CD4-positive, CD25-positive, alpha-beta regulatory T cell (primary cell): ENCODE results near the gene COPS4. TPM values are rescaled to one million over a fixed set of nuclear protein-coding genes. Genes with fewer than 3 reads are reported as not detected.
"Not testable (repeated sequence)": the region's sequence is repeated elsewhere in the genome, so short reads cannot be mapped to it uniquely, and the experiment has no call there.

Experiments used
- ATAC-seq, 2 donors: fragments of 150-1000 bp; cut with Tn5 transposase; one replicate each; pipeline ENCODE4 v1.10.0; 2021; ENCODE audit warnings: low read depth in 2 of 2, moderate number of reproducible peaks in 2 of 2, moderate library complexity in 1 of 2
- DNase-seq, 3 donors: peaks; one replicate each; pipeline versions ENCODE4 v3.0.0 to v3.0.0-alpha.2; 2012 to 2022; ENCODE audit warnings: mixed read lengths in 1 of 3
- H3K27ac ChIP-seq: one replicate; pipeline ENCODE4 v1.7.0; 2013; ENCODE audit warnings: mild to moderate bottlenecking, low read length; ENCODE audit not compliant: insufficient read depth, poor library complexity, severe bottlenecking
- H3K27me3 ChIP-seq: one replicate; pipeline ENCODE4 v1.7.0; 2013; ENCODE audit warnings: low read length; ENCODE audit not compliant: control insufficient read depth, insufficient read depth
- H3K36me3 ChIP-seq: one replicate; pipeline ENCODE4 v1.7.0; 2013; ENCODE audit warnings: mild to moderate bottlenecking, low read length, moderate library complexity; ENCODE audit not compliant: control insufficient read depth, insufficient read depth
- H3K4me1 ChIP-seq: 2 replicates; pipeline ENCODE4 v1.7.0; 2013; ENCODE audit warnings: mild to moderate bottlenecking, low read length; ENCODE audit not compliant: insufficient read depth, control insufficient read depth, poor library complexity, severe bottlenecking
- H3K4me3 ChIP-seq: one replicate; pipeline ENCODE4 v1.7.0; 2013; ENCODE audit warnings: low read depth, mild to moderate bottlenecking, low read length, moderate library complexity
- H3K9me3 ChIP-seq, 2 experiments: 1 replicate in 1 of 2; 2 replicates in 1 of 2; pipeline ENCODE4 v1.7.0; 2013; ENCODE audit warnings: low read length in 2 of 2, mild to moderate bottlenecking in 1 of 2, moderate library complexity in 1 of 2; ENCODE audit not compliant: control insufficient read depth in 2 of 2
- H3K27ac Mint-ChIP-seq, 3 donors: one replicate each; pipeline ENCODE4 v1.8.0; 2020 to 2022; ENCODE audit warnings: mild to moderate bottlenecking in 3 of 3, mixed read lengths in 3 of 3, moderate library complexity in 2 of 3
- H3K27me3 Mint-ChIP-seq: one replicate; pipeline ENCODE4 v1.8.0; 2022; ENCODE audit warnings: mild to moderate bottlenecking, mixed read lengths
- H3K36me3 Mint-ChIP-seq: one replicate; pipeline ENCODE4 v1.8.0; 2020; ENCODE audit warnings: mixed read lengths
- H3K4me1 Mint-ChIP-seq, 4 donors: one replicate each; pipeline ENCODE4 v1.8.0; 2020 to 2022; ENCODE audit warnings: mixed read lengths in 4 of 4, mild to moderate bottlenecking in 1 of 4
- H3K4me3 Mint-ChIP-seq, 4 donors: one replicate each; pipeline ENCODE4 v1.8.0; 2020 to 2022; ENCODE audit warnings: mild to moderate bottlenecking in 4 of 4, mixed read lengths in 4 of 4, moderate library complexity in 3 of 4
- H3K9me3 Mint-ChIP-seq, 7 donors: one replicate each; pipeline ENCODE4 v1.8.0; 2020 to 2022; ENCODE audit warnings: mixed read lengths in 7 of 7, mild to moderate bottlenecking in 3 of 7, moderate library complexity in 2 of 7
- polyA plus RNA-seq, 4 donors: library from polyadenylated mRNA; unstranded; fragments of 300-500 nt; fragmentation: Illumina TruSeq; gene quantifications; one replicate each; pipeline ENCODE4 v1.2.3, GENCODE V29; 2021
- total RNA-seq: library from RNA; stranded (reverse); gene quantifications from one replicate; pipeline ENCODE4 v1.2.3, GENCODE V29; 2022

Gene COPS4
- total and polyA plus RNA-seq, 5 donors from 2014 or later = 25.3 to 76.8 (median 63.2) TPM

GRCh38 chr4:83013420-83013867 is 21.5 kb upstream of the COPS4 start:
- ATAC-seq = no peak
- Histone ChIP-seq H3K27ac (peak overlapping the region; percentile 91), H3K4me3 (peak overlapping the region; percentile 97), H3K4me1 (peaks cover 27% of the 10 kb centered on the region), H3K27me3 (no peaks in the 10 kb centered on the region), H3K36me3 (no peaks in the 10 kb centered on the region), H3K9me3 (no peaks in the 10 kb centered on the region)
- Mint-ChIP-seq H3K4me1 (peaks cover 28 to 41% (median 39%) of the 10 kb centered on the region in 4 donors), H3K4me3 (peak overlapping the region; percentile 91 to 96 (median 94)), H3K36me3 (no peaks in the 10 kb centered on the region), H3K27ac (peak overlapping the region; percentile 81 to 93 (median 92)), H3K27me3 (peaks cover 16% of the 10 kb centered on the region), H3K9me3 (no peaks in the 10 kb centered on the region)
- DNase-seq = no peak

- H3K4me3 ChIP-seq = peak overlapping the region; percentile 97
- no peak for ATAC-seq
- no peaks in the 10 kb centered on the region for H3K9me3 ChIP-seq
- no peak for DNase-seq
- no peak overlapping the region for H3K27ac ChIP-seq
- H3K27me3 ChIP-seq = no peaks in the 10 kb centered on the region
- Mint-ChIP-seq H3K4me3 (peak overlapping the region in 3 of 4 donors; percentile 91 to 96 (median 95)), H3K27ac (peak overlapping the region in 2 of 3 donors; percentile 17 to 92), H3K9me3 (no peaks in the 10 kb centered on the region), H3K4me1 (peaks cover 28 to 40% (median 35%) of the 10 kb centered on the region in 4 donors), H3K36me3 (no peaks in the 10 kb centered on the region), H3K27me3 (peaks cover 16% of the 10 kb centered on the region)
- H3K36me3 ChIP-seq = no peaks in the 10 kb centered on the region
- H3K4me1 ChIP-seq = peaks cover 27% of the 10 kb centered on the region
Observed at GRCh38 chr4:83013902-83014301, 21.1 kb upstream of the COPS4 start.

- Mint-ChIP-seq H3K9me3 (peaks cover 0 to 5% (median 1%) of the 10 kb centered on the region in 7 donors), H3K4me3 (peak overlapping the region in 1 of 4 donors; percentile 27), H3K36me3 (no peaks in the 10 kb centered on the region), H3K27me3 (peaks cover 9% of the 10 kb centered on the region), H3K4me1 (peaks cover 0 to 6% (median 0%) of the 10 kb centered on the region in 4 donors), H3K27ac (no peak overlapping the region)
- ATAC-seq (no peak), DNase-seq (no peak)
- Histone ChIP-seq H3K36me3 (no peaks in the 10 kb centered on the region), H3K4me1 (no peaks in the 10 kb centered on the region), H3K4me3 (no peak overlapping the region), H3K9me3 (peaks cover 0 to 5% of the 10 kb centered on the region in 2 experiments), H3K27ac (no peak overlapping the region), H3K27me3 (peaks cover 3% of the 10 kb centered on the region)
Observed at GRCh38 chr4:83019794-83020494, 15.0 kb upstream of the COPS4 start.

GRCh38 chr4:83022724-83023450 is 12.1 kb upstream of the COPS4 start:
- peaks cover 0 to 6% (median 0%) of the 10 kb centered on the region in 4 donors for H3K4me1 Mint-ChIP-seq
- peaks cover 16% of the 10 kb centered on the region for H3K27me3 Mint-ChIP-seq
- H3K9me3 Mint-ChIP-seq = peaks cover 0 to 11% (median 2%) of the 10 kb centered on the region in 7 donors
- H3K4me3 Mint-ChIP-seq = no peak overlapping the region
- no peak overlapping the region for H3K27ac Mint-ChIP-seq
- Histone ChIP-seq H3K9me3 (peaks cover 0 to 5% of the 10 kb centered on the region in 2 experiments), H3K4me3 (no peak overlapping the region), H3K4me1 (no peaks in the 10 kb centered on the region), H3K27ac (no peak overlapping the region), H3K27me3 (peaks cover 3% of the 10 kb centered on the region), H3K36me3 (no peaks in the 10 kb centered on the region)
- H3K36me3 Mint-ChIP-seq = no peaks in the 10 kb centered on the region
- DNase-seq = no peak
- ATAC-seq = no peak

GRCh38 chr4:83023599-83023998 is 11.4 kb upstream of the COPS4 start:
- H3K36me3 Mint-ChIP-seq, H3K27ac Mint-ChIP-seq, DNase-seq, H3K4me1 Mint-ChIP-seq, ATAC-seq, H3K36me3 ChIP-seq, H3K4me3 ChIP-seq, H3K27me3 ChIP-seq, H3K4me1 ChIP-seq, H3K4me3 Mint-ChIP-seq, H3K27ac ChIP-seq, H3K9me3 ChIP-seq: not testable (repeated sequence)
- Mint-ChIP-seq H3K9me3 (peaks cover 0 to 11% (median 2%) of the 10 kb centered on the region in 7 donors), H3K27me3 (peaks cover 20% of the 10 kb centered on the region)

GRCh38 chr4:83024233-83024632 is 10.8 kb upstream of the COPS4 start:
- no peaks in the 10 kb centered on the region for H3K36me3 Mint-ChIP-seq
- Histone ChIP-seq H3K27ac (no peak overlapping the region), H3K36me3 (no peaks in the 10 kb centered on the region), H3K4me3 (no peak overlapping the region), H3K27me3 (peaks cover 7% of the 10 kb centered on the region), H3K4me1 (no peaks in the 10 kb centered on the region), H3K9me3 (peaks cover 0 to 5% of the 10 kb centered on the region in 2 experiments)
- H3K9me3 Mint-ChIP-seq = peaks cover 0 to 11% (median 2%) of the 10 kb centered on the region in 7 donors
- no peak for ATAC-seq
- H3K4me1 Mint-ChIP-seq = peaks cover 0 to 6% (median 0%) of the 10 kb centered on the region in 4 donors
- no peak overlapping the region for H3K4me3 Mint-ChIP-seq
- H3K27ac Mint-ChIP-seq = no peak overlapping the region
- DNase-seq = no peak
- peaks cover 20% of the 10 kb centered on the region for H3K27me3 Mint-ChIP-seq

GRCh38 chr4:83025563-83025962 is 9.4 kb upstream of the COPS4 start:
- no peak overlapping the region for H3K27ac Mint-ChIP-seq
- no peaks in the 10 kb centered on the region for H3K36me3 Mint-ChIP-seq
- Histone ChIP-seq H3K4me1 (no peaks in the 10 kb centered on the region), H3K9me3 (peaks cover 0 to 5% of the 10 kb centered on the region in 2 experiments), H3K27ac (no peak overlapping the region), H3K36me3 (no peaks in the 10 kb centered on the region), H3K27me3 (peaks cover 14% of the 10 kb centered on the region), H3K4me3 (no peak overlapping the region)
- ATAC-seq (no peak), DNase-seq (no peak)
- no peaks in the 10 kb centered on the region for H3K4me1 Mint-ChIP-seq
- no peak overlapping the region for H3K4me3 Mint-ChIP-seq
- peaks cover 0 to 11% (median 2%) of the 10 kb centered on the region in 7 donors for H3K9me3 Mint-ChIP-seq
- peaks cover 20% of the 10 kb centered on the region for H3K27me3 Mint-ChIP-seq
